Inflammatory macrophage treated with lipopolysaccharide for 4 hours (primary cell): ENCODE results near the gene ARHGAP6.
A peak's percentile ranks its signal among the peaks of the same experiment; 100 is the strongest.

Source experiments
- DNase-seq: peaks from one replicate; pipeline ENCODE4 v3.0.0-alpha.2; 2020

The ARHGAP6 gene

DNA sequence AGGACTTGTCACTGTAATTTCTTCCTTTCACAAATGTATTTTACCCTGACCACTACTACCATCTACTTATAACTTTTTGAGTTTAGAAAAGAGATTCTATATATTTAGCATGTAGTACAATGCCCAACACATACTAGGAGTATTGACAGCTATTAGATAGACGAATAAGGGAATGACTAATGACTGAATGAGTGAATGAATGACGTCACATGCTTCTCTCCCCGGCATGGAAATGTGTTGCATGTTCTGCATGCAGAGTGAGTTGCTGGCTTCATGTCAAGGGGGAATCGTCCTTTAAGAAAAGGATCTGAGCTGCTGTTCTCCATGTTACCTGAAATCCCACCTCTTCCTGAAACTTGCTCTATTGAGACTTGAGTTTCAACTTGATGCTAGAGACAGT is 459.9 kb downstream of the ARHGAP6 start:
- DNase-seq, result no peak

DNA sequence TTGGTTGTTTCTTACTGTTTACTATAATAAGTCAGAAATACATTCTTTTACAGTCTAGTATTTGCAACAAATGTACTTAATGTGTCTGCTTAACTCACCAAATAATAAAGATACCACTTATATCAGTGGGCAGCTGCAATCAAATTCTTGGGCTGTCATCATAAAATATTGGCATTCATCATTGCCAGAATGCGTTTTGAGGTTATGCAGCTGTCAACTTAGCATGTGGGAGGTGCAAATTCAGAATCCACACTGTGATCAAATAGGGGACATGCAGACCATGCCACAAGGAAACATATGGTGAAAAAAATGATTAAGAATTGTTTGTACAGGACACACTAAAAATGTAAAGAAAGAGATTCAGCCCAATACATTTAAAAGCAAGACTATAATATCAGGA is 468.0 kb downstream of the ARHGAP6 start:
- DNase-seq, result no peak

DNA sequence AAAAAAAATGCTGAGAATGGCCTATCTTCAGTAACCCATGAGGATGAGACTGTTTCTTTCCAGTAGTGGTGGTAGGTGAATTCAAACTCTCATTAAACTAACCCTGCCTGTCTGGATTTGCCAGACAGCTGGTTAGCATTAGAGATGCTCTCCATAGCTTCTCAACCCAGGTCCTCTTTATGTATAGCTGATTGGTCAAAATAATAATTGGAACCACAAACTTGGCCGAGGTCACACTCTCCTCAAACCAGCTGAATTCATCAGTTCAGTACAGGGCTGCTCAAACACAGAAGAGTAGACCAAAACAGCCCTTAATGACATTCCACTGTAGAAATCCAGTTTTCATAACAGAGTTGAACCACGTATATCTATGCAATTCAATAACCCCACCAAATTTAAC is 469.2 kb downstream of the ARHGAP6 start:
- no peak for DNase-seq

DNA sequence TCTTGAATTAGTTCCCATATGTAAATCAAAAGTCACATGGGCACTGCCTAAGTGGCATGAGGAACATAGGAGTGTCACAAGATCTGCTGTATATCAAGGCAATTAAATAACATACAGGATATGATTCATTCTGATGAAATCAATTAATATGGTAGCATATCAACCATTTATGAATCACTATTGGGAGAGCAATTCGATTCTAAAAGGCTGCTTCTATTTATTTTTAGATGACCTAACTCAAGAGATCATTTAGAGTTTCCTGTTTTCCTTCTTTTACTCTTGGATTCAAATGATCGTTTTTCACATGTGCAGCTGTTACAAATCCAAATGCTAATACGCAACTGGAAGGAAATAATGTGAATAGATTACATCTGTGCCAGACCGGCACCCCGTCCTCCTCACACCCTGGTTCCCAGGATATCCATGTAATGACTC is 472.7 kb downstream of the ARHGAP6 start:
- peak; percentile 44 for DNase-seq

DNA sequence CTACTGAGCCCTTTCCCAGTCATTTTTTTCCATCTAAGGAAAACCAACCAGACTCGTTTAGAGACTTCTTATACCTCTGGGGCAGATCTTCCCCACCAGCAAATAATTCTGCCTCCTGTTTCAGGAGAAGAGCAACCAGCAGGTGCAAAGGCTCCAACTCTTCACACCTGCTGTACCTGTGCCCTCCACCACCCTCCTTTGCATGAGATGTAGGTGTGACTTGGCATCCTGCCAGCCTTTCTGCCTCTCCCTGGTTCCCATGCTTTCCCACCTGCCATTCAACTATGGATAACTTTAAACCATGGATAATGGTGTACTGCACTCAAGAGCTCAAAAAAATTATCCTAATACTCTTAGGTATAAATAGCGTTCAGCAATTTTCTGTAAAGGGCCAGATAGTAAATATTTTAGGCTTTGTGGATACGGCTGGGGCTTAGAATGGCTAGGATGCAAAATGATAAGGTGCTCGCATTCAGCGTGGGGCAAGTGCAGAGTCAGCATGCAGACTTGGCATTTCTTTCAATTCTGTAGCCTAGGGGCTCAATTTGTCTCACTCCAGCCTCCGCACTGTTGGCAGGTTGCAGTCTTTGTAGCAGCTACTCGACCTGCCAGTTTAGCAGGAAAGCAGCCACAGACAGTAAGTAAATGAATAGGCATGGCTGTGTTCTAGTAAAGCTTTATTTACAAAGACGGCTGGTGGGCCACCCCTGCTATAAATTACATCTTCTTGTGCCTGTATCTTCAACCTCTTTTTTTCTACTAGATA is 474.8 kb downstream of the ARHGAP6 start:
- DNase-seq, result no peak

DNA sequence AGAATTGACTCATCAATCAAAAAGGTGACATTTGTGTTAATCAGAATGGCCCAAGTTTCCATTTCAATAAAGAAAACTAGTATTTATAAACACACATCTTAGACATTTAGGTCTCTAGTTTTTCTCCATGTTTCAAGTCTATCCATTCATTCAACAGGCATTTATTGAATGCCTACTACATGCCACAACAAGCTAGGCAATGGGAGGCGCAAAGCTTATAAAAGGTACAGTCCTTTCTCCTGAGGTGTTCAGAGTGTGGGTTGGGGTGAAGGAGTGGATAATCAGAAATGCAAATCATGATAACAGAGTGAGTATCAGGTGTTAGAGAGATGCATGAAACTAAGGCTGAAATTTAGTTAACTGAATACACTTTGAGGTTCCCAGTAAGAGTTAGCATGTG is 476.6 kb downstream of the ARHGAP6 start:
- no peak for DNase-seq

DNA sequence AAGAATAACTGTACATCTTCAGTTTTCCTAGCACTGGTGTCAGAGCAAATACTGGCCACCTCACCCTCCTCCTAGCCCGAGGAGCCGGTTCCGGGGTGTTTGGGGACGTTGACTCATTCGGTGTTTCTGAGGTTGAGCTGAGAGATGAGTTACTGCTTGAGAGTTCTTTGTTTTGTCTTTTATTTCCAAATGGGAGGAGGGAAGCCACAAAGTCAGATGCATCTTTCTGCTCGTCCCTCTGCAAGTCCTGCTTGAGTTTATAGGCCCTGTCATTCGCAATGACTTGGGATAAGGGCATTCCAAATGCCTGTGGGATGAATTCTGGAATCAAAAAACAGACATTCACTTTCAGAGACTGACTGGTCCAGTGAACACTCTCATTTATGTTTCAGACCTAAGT is 477.1 kb downstream of the ARHGAP6 start:
- DNase-seq, result no peak

DNA sequence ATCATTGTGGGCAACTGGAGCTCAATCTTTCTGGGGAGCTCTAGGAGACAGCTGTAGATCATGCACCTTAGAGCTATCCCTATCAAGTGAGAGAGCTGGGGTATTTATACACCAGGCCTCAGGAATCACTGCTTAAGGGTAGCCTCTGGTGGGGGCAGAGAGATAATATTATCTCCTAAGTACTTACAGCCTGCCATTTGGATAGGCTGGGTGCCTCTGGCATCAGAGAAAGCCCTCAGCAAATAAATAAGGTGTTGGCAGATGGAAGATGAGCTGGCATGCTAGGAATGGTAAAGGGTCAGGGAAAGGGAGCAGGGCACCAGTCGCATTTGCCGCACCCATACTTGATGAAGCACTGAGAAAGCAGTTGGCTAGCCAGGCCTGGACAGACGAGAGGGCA is 478.7 kb downstream of the ARHGAP6 start:
- DNase-seq, result no peak

DNA sequence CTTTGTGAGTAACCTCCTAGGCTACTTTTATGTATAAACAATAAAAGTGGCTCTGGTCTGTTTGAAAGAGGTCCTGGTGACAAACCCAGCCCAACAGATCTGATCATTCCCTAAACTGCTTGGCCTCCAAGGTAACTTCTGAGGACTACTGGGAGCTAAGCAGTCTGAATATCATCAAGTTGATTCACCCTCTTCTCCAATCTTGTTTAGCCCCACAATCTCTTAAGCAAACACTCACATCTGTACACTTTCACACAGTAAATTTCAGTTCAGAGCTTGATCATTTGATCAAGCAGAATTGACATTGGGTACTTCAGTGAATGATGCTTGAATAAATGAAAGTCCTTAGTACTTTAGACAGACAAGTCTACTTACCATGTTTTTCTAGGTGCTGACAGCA is 479.9 kb downstream of the ARHGAP6 start:
- no peak for DNase-seq

DNA sequence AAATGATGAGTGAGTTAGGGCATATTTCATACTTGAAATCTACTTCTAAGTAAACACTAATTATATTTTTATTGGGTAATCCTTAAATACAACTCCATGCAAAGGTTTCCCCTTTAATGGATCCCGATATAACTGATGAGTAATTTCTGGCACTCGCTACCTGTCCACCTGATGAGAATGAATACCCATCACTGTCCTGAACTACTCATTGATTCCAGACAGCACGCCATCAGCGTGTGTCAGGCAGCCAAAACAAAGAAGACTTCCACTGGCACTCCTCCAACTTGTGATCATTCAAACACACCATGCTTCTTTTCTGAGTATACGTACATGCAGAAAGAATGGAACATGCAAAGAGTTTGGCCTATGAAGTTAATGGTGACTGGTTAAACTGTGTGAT is 485.1 kb downstream of the ARHGAP6 start:
- no peak for DNase-seq

DNA sequence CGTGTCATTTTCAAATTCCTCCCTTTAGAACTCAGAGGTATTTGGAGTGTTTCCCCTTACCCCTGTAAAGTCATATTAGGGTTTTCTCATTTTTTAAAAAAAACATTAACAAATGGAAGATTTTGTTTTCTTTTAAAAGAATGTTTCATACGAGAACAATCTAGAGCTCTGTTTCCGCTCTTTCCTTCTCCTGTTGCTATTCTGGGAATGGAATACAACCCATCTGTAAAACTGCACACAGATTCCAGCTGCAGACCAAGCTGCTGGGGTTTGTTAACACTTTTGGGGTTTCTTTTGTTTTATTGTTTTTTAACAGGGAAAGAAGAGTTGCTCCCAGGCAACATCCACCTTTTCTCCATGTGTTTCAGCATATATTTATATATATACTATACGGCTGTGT is 493.3 kb downstream of the ARHGAP6 start:
- DNase-seq, result no peak

DNA sequence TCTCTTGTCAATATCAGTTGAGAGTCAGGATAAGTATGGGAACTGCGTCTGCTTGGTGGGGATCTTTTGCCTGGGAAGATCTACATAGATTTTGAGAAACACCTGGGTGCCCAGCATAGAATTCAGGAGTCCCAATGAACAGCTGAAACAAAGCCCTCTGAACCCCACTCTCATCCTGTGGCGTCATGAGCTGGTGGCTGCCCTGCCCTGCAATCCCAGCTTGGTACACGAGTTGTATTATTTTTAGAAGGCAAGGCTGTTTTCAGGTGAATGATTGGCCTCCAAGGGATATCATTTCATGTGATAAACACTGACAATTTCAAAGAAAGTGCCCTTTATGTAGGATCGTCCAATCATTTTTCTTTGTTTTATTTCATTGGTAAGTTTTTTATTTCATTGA is 493.8 kb downstream of the ARHGAP6 start:
- no peak for DNase-seq

DNA sequence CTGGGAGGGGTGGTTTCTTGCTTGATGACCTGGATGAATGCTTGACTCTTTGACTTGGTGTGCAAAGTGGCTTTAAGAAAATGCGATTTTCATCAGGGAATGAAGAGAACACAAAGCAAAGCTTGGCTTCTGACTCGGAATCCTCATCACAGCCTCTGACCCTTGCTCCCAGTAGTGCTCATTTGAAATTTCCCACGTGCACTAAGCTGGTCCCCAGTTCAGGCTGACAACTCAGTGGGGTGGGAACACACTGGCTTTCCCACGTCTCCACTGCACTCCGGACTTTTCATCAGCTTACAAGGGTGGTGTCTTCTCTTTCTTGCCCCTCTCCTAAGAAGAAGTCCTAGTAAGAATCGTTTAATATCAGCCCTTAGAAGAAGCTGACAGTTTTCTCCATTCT is 501.3 kb downstream of the ARHGAP6 start:
- DNase-seq, result no peak

DNA sequence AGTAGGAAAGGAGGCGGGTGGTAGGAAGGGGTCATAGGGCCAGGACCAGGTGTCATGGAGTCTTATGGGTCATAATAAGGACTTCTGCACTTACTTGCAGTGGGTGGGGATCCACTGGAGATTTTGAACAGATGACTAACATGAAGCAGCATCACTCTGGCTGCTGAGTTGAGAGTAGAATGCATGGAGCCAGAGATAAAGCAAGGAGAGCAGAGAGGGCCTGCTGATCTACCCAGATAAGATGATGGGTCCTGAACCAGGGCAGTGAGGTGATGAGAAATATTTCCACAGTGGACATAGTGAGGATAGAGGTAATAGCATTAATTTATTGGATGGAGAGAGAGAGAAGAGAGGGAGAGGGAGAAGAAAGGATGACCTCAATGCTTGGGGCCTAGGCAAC is 506.6 kb downstream of the ARHGAP6 start:
- DNase-seq, result no peak

DNA sequence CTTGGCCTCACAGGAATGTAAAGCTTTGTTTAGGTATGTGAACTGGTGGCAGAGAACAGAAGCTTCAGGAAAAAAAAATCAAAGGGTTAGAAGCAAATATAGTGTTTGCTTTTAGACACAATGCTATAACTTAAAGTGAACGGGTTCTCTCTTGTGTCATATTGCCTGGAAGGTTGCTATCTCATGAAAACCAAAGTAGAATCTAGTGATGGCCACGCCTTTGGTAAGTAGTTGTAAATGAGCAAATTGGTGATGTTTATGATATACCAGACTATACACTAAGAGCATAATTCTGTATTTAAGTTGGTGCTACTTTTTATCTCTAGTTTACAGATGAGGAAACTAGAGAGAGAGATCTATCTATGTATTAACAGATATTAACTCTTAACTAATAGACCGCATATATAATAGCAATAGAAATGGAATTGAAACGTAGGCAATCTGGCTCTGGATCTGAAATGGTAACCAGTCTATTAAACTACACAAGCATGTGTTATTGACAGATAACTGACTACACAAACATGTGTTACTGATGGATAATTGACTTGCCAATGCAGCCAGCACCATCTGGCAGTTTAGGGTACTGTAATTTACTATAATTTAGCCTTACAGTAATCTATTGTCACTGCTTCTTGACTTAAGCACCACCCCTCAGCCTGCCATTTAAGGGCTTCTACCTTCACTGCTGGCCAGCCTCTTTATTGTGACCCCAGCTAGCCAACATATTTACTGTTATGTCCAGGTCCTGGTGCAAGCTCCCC is 513.7 kb downstream of the ARHGAP6 start:
- no peak for DNase-seq

DNA sequence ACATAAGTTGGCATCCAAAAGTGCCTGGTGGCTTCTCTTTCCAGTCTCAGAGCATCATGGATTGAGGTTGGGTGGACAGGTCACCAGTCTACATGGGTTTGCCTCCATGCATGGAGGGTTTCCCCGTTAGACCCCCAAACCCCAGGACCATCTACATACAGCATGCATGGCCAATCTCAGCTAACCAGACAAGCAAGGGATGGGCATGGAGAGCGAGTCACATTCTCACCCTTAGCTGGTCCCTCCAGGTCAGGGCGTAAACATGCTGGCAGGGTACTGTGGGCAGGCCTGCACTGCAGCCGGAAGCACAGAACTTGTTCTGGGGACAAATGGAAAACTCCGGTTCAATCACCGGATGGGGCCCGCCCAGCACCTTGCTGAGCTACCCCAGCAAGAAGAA is 517.3 kb downstream of the ARHGAP6 start:
- no peak for DNase-seq

DNA sequence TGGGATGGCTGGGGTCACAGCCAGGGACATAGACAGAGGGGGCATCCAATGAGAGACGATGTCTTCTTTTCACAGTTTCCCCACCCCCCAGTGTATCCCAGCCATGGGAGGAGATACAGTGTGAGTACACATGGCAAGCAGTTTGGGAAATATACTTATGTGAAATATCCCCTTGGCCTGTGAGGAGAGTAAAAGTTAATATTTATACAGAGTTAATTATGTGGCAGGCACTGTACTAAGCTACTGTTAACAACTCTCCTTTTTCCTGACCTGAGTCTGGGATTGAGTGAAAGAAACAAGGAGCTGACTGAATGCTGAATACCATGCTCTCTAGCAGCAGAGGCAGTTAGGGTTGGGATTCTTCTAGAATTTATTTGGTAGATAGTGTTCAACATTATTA is 519.3 kb downstream of the ARHGAP6 start:
- DNase-seq, result no peak

DNA sequence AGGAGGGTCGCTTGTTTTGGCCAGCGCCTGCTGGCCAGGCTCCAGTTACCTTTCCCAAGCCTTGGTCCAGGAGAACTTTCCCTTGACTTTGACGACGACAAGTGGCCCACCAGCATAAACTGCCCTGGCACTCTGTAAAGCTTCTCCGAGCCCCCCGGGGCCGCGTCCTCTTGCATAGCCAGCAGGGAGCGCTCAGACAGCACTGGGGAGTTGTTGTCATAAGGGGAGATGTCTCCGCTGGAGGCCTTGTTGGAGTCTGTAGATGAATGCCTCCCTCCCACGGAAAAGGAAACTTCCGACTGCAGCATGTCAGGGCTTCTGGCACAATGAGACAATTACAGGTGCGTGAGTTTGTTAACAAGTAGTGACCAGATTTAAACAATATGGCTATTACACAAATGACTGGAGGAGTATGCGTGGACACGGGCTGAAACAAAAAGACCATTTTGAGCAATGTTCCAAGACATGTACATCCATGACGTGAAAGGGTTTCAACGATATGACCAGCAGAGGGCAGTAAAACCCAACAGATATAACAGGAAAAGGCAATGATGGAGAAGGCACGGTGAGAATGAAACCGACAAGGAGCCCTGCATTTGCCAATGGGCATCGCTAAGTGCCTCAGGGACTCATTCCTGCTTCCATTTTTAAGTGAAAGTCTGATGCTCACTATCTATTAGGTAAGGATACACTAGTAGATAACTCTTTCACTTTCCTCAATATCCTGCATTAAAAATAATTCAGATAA is 521.6 kb downstream of the ARHGAP6 start:
- DNase-seq, result peak; percentile 75

DNA sequence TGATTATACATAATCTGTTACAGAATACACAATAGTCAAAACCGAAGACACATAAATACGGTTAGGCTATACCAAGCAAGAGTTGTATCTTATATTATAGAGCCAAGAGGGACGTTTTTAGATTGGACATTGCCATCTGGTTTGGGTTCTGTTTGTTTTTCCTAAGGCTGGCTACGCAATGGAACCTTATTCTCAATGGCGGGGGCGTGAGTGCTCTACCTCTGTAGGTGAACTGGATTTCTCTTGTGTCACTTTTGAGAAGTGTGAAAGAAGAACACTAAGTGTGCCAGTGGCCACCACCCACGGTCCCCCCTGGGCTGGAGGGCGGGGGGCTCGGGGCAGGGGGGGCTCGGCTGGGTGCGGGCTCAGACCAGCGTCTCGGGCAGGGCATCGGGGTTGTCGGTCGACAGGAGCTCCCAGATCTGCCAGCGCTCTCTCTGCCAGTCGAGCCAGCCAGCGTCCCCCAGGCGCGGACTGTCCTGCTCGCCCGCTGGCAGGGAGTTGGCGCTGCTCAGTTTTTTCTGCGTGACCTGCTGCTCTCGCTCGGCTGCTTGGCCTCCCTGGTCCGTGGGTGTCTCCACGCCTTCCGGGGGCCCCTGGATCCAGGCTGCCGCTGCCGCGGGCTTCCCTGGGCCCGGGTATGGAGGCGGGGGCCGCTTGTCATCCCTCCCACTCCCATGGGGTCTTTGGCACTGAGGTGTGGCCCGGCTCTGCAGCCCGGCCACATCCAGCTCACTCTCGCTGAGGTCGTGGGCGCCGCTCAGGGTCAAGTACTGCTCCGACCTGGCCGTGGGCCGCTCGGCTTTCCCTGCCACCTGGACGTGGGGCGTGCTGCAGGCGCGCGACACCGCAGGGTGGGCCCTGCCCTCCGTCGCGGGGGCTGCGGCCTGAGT is 527.0 kb downstream of the ARHGAP6 start:
- DNase-seq, result no peak

DNA sequence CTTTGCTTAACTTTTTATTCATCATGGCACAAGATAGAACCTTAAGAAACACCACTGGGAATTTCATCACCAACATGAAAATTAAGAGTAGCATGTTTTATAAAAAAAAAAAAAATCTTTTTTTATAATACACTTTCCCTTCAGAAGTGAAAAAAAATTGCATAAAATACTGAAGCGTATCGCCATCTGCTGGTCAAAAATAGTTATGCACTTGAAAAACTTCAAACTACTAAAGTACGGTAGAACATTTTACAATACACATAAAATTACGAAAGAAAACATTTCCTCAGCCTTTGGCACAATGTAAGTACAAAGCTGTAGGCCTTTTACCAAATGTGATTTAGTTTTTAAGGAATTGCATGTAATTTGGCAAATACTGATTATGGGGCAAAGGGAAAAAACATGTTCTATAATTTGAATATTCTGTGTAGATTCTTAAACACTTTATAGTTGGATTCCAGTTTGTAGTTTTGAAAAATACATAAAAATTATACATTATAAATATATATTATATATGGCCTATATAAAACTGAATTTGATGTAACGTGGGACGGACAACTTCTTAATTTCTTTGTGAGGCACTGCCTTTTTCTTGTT is 528.1 kb downstream of the ARHGAP6 start:
- DNase-seq, result peak; percentile 60

DNA sequence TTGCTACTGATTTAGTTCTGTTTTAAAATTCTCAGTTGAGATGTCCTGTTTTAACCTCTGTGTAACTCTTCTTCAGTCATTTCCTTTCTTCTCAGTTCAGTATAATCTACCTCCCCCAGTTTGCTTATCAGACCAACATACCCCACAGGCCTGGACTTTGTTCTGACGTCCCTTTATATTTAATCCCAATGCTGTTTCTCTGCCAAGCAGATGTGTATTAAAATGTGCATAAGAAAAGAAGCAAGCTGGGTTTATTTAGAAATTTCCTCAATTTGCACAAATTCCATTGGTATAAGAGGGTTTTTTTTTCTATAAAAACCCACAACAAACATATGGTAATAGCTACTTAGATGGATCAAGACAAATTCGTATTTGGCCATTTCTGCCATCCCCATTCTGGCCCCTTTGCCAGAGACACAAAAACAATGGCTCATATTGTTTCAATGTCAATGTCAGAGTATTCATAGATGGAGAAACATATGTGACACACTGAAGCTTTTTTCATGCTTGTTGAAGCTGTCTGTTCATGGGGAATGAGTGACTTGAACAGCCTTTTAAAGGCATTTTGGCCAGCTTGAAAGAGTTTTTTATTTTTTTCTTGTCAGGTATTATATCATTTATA is 530.0 kb downstream of the ARHGAP6 start:
- no peak for DNase-seq

DNA sequence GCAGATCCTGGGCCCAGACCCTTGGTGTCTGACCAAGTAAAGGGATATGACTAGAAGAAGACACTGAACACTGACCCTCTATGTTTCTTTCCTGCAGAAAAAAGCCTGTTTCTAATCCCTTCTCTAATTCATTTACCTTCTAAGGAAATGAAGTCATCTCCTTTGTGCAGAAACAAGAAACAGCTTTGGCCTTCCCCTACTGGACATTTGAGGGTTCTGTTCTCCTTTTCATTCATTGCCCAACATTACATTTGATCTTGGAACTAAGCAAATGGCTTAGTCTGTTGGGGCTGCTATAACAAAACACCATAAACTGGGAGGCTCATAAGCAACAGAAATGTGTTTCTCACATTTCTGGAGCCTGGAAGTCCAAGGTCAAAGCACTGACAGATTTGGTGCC is 534.6 kb downstream of the ARHGAP6 start:
- DNase-seq, result peak; percentile 67
